HEK293 (cell line): ENCODE results near the gene RAB44.

Experiments
- CTCF ChIA-PET: fragments of 350-600 bp; formaldehyde crosslinking; extraction: SDS; loops from one replicate; lab custom pipeline; 2021; ENCODE audit warnings: antibody characterized with exemption; lab: Yijun Ruan, JAX
- POLR2A ChIA-PET: fragments of 300-600 bp; formaldehyde crosslinking; extraction: SDS; loops from one replicate; lab custom pipeline; 2020; ENCODE audit warnings: antibody characterized with exemption, inconsistent platforms; lab: Yijun Ruan, JAX
- H3K27ac ChIP-seq: fragments of 200-500 bp; sonication (Bioruptor generic); 2 replicates; pipeline ENCODE4 v1.5.1; 2014; ENCODE audit warnings: low read depth, low read length, control low read depth, inconsistent platforms; ENCODE audit errors: extremely low read depth
- H3K36me3 ChIP-seq, 2 experiments: fragments of 200-500 bp in 1 of 2; sonication (Bioruptor generic) in 1 of 2; 1 replicate in 1 of 2; 2 replicates in 1 of 2; pipeline ENCODE4 v1.5.1; 2014 to 2017; ENCODE audit warnings: inconsistent platforms in 2 of 2, low read length in 2 of 2; ENCODE audit not compliant: control insufficient read depth in 2 of 2, insufficient read depth in 1 of 2
- H3K4me1 ChIP-seq: fragments of 200-500 bp; sonication (Bioruptor generic); 2 replicates; pipeline ENCODE4 v1.5.1; 2014; ENCODE audit warnings: mild to moderate bottlenecking, low read length, inconsistent platforms; ENCODE audit not compliant: control insufficient read depth, insufficient read depth
- H3K4me3 ChIP-seq: 2 replicates; pipeline ENCODE4 v1.5.1; 2011; ENCODE audit warnings: low read depth, mild to moderate bottlenecking, control low read depth, low read length, moderate library complexity
- H3K9me3 ChIP-seq: fragments of 200-500 bp; sonication (Bioruptor generic); 2 replicates; pipeline ENCODE4 v1.5.1; 2014; ENCODE audit warnings: low read depth, low read length, inconsistent platforms; ENCODE audit not compliant: control insufficient read depth, insufficient read depth
- BCL11A ChIP-seq: fragments of 450-650 bp; formaldehyde crosslinking; IDR thresholded peaks from 2 replicates; pipeline ENCODE4 v1.5.1; 2016; ENCODE audit warnings: low read depth, missing biosample characterization, missing genetic modification characterization
- GLI4 ChIP-seq: fragments of 450-650 bp; formaldehyde crosslinking; IDR thresholded peaks from 2 replicates; pipeline ENCODE4 v1.5.1; 2016; ENCODE audit warnings: missing biosample characterization, missing genetic modification characterization
- GLIS2 ChIP-seq: fragments of 450-650 bp; formaldehyde crosslinking; IDR thresholded peaks from 2 replicates; pipeline ENCODE4 v1.5.1; 2016; ENCODE audit warnings: missing biosample characterization, missing genetic modification characterization
- HOXD13 ChIP-seq: sonication (generic); formaldehyde crosslinking; IDR thresholded peaks from 2 replicates; pipeline ENCODE4 v1.8.0; 2022; ENCODE audit warnings: missing genetic modification reagents, borderline replicate concordance
- KLF8 ChIP-seq: fragments of 450-650 bp; formaldehyde crosslinking; IDR thresholded peaks from 2 replicates; pipeline ENCODE4 v1.5.1; 2016; ENCODE audit warnings: missing biosample characterization, missing genetic modification characterization
- ZBTB1 ChIP-seq: fragments of 450-650 bp; formaldehyde crosslinking; IDR thresholded peaks from 2 replicates; pipeline ENCODE4 v1.5.1; 2016; ENCODE audit warnings: missing biosample characterization, missing genetic modification characterization
- ZFHX2 ChIP-seq: fragments of 450-650 bp; formaldehyde crosslinking; conservative IDR thresholded peaks from 2 replicates; pipeline ENCODE4 v1.5.1; 2016; ENCODE audit warnings: missing biosample characterization, missing genetic modification characterization
- ZNF114 ChIP-seq: fragments of 450-650 bp; formaldehyde crosslinking; IDR thresholded peaks from 2 replicates; pipeline ENCODE4 v1.5.0; 2017; ENCODE audit warnings: missing biosample characterization, missing genetic modification characterization
- ZNF121 ChIP-seq: fragments of 450-650 bp; formaldehyde crosslinking; IDR thresholded peaks from 2 replicates; pipeline ENCODE4 v1.5.1; 2016; ENCODE audit warnings: missing biosample characterization, missing genetic modification characterization
- ZNF2 ChIP-seq: fragments of 450-650 bp; formaldehyde crosslinking; IDR thresholded peaks from 2 replicates; pipeline ENCODE4 v1.5.1; 2016; ENCODE audit warnings: missing biosample characterization, missing genetic modification characterization
- ZNF24 ChIP-seq: fragments of 450-650 bp; formaldehyde crosslinking; IDR thresholded peaks from 2 replicates; pipeline ENCODE4 v1.5.1; 2016; ENCODE audit warnings: missing biosample characterization, missing genetic modification characterization
- ZNF311 ChIP-seq: fragments of 450-650 bp; formaldehyde crosslinking; IDR thresholded peaks from 2 replicates; pipeline ENCODE4 v1.5.1; 2017; ENCODE audit warnings: missing biosample characterization, missing genetic modification characterization, borderline replicate concordance
- ZNF426 ChIP-seq: fragments of 450-650 bp; formaldehyde crosslinking; IDR thresholded peaks from 2 replicates; pipeline ENCODE4 v1.5.1; 2017; ENCODE audit warnings: missing biosample characterization, missing genetic modification characterization, mild to moderate bottlenecking, inconsistent platforms, moderate library complexity
- ZNF600 ChIP-seq: fragments of 450-650 bp; formaldehyde crosslinking; IDR thresholded peaks from 2 replicates; pipeline ENCODE4 v1.5.1; 2016; ENCODE audit warnings: missing biosample characterization, missing genetic modification characterization
- ZNF747 ChIP-seq: fragments of 450-650 bp; formaldehyde crosslinking; IDR thresholded peaks from 2 replicates; pipeline ENCODE4 v1.5.1; 2016; ENCODE audit warnings: missing biosample characterization, missing genetic modification characterization
- ZNF777 ChIP-seq: fragments of 450-650 bp; formaldehyde crosslinking; IDR thresholded peaks from 2 replicates; pipeline ENCODE4 v1.5.1; 2017; ENCODE audit warnings: missing biosample characterization, missing genetic modification characterization, borderline replicate concordance
- ZNF785 ChIP-seq: fragments of 450-650 bp; formaldehyde crosslinking; IDR thresholded peaks from 2 replicates; pipeline ENCODE4 v1.5.1; 2016; ENCODE audit warnings: missing biosample characterization, missing genetic modification characterization
- ZSCAN16 ChIP-seq: fragments of 450-650 bp; formaldehyde crosslinking; IDR thresholded peaks from 2 replicates; pipeline ENCODE4 v1.5.1; 2016; ENCODE audit warnings: missing biosample characterization, missing genetic modification characterization
- ZSCAN23 ChIP-seq: fragments of 450-650 bp; formaldehyde crosslinking; IDR thresholded peaks from 2 replicates; pipeline ENCODE4 v1.5.1; 2016; ENCODE audit warnings: missing biosample characterization, missing genetic modification characterization
- TF ChIP-seq, protein P1 (sequence below): fragments of 450-650 bp; formaldehyde crosslinking; IDR thresholded peaks from 2 replicates; pipeline ENCODE4 v1.5.1; 2017; ENCODE audit warnings: missing biosample characterization, missing genetic modification characterization
- TF ChIP-seq, protein P2 (sequence below): fragments of 450-650 bp; formaldehyde crosslinking; IDR thresholded peaks from 2 replicates; pipeline ENCODE4 v1.5.1; 2017; ENCODE audit warnings: missing biosample characterization, missing genetic modification characterization
- TF ChIP-seq, protein P3 (sequence below): fragments of 450-650 bp; formaldehyde crosslinking; IDR thresholded peaks from 2 replicates; pipeline ENCODE4 v1.5.1; 2017; ENCODE audit warnings: missing biosample characterization, missing genetic modification characterization
- TF ChIP-seq, protein P4 (sequence below): fragments of 450-650 bp; formaldehyde crosslinking; IDR thresholded peaks from 2 replicates; pipeline ENCODE4 v1.5.1; 2016; ENCODE audit warnings: missing biosample characterization, missing genetic modification characterization

RAB44 gene

DNA sequence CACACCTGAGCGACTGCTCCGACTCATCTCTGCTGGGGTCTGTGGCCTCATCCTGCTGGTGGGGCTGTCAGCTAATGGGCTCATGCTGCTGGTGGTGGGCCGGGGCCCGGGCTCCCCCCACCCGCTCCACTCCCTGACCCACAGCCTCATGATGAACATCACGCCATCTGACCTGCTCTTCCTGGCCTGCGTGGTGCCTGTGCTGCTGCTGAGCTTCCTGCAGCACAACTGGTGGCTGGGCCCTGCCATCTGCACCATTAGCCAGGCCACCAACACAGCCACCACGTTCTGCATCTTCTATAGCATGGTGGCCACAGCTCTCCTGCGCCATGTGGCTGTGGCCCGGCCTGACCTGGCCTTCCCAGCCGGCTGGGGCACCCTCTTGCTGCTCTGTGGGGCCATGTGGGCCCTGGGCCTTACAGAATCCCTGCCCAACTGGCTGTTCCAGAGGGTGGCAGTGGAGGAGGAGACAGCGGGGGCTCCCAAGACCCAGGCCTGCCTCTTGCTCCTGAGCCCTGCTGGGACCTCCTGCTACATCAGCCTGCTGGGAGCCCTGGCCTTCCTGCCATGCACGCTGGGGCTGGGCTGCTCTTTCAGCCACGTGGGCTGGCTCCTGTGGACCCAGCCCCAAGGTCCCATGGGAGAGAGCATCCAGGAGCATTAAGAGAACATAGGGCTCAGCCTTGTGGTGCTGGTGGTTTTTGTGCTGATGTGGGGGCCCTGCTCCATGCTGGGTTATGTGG, 39.6 kb downstream of the RAB44 start (continued):
- TF ChIP-seq ZNF747 (tag by site-specific recombination) (no peak), ZFHX2 (tag by site-specific recombination) (no peak), ZNF600 (tag by site-specific recombination) (0 out of 2 replicates have a peak, but pooled peaks have one; percentile 56), ZSCAN16 (tag by site-specific recombination) (no peak), ZNF426 (tag by site-specific recombination) (no peak)
- TF ChIP-seq, protein P1, sequence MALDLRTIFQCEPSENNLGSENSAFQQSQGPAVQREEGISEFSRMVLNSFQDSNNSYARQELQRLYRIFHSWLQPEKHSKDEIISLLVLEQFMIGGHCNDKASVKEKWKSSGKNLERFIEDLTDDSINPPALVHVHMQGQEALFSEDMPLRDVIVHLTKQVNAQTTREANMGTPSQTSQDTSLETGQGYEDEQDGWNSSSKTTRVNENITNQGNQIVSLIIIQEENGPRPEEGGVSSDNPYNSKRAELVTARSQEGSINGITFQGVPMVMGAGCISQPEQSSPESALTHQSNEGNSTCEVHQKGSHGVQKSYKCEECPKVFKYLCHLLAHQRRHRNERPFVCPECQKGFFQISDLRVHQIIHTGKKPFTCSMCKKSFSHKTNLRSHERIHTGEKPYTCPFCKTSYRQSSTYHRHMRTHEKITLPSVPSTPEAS (tag by site-specific recombination) = no peak
- TF ChIP-seq, protein P2, sequence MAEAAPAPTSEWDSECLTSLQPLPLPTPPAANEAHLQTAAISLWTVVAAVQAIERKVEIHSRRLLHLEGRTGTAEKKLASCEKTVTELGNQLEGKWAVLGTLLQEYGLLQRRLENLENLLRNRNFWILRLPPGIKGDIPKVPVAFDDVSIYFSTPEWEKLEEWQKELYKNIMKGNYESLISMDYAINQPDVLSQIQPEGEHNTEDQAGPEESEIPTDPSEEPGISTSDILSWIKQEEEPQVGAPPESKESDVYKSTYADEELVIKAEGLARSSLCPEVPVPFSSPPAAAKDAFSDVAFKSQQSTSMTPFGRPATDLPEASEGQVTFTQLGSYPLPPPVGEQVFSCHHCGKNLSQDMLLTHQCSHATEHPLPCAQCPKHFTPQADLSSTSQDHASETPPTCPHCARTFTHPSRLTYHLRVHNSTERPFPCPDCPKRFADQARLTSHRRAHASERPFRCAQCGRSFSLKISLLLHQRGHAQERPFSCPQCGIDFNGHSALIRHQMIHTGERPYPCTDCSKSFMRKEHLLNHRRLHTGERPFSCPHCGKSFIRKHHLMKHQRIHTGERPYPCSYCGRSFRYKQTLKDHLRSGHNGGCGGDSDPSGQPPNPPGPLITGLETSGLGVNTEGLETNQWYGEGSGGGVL = no peak
- TF ChIP-seq, all 188 proteins: peak for 2

DNA sequence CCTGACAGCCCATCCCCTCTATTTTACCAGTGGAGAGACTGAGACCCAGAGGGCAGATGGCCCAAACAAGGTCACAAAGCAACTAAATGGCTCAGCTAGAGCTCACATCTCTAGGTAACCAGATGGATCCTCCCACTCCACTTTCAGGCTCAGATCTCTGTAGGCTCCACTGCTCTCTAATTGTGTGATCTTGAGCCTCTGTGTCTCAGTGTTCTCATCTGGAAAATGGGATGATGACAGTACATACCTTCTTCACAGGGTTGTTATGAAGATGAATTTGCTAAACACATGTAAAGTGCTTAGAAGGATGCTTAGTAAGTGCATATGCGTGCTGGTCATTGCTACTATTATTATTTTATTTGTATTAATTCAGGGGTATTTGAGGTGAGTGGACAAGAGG, 40.5 kb downstream of the RAB44 start:
- POLR2A ChIA-PET = no interaction called here
- H3K36me3 ChIP-seq = no peaks in the 10 kb centered on the region
- no peaks in the 10 kb centered on the region for H3K4me1 ChIP-seq
- H3K27ac ChIP-seq = no peak overlapping the region
- H3K4me3 ChIP-seq = no peak overlapping the region
- H3K9me3 ChIP-seq = no peaks in the 10 kb centered on the region
- CTCF ChIA-PET = interaction anchor here (0.6 to 1.4 kb wide), 2 partner anchors 21 to 110 kb away, joined by 3 to 5 read pairs; no protein-coding TSS in a partner anchor
- TF ChIP-seq ZNF24 (tag by site-specific recombination) = no peak
- TF ChIP-seq ZNF785 (tag by site-specific recombination) = no peak
- TF ChIP-seq BCL11A (tag by site-specific recombination) = no peak
- TF ChIP-seq GLI4 (tag by site-specific recombination) = no peak
- no peak for TF ChIP-seq HOXD13 (CRISPR knock-in tag)
- no peak for TF ChIP-seq ZNF747 (tag by site-specific recombination)
- TF ChIP-seq, protein P3, sequence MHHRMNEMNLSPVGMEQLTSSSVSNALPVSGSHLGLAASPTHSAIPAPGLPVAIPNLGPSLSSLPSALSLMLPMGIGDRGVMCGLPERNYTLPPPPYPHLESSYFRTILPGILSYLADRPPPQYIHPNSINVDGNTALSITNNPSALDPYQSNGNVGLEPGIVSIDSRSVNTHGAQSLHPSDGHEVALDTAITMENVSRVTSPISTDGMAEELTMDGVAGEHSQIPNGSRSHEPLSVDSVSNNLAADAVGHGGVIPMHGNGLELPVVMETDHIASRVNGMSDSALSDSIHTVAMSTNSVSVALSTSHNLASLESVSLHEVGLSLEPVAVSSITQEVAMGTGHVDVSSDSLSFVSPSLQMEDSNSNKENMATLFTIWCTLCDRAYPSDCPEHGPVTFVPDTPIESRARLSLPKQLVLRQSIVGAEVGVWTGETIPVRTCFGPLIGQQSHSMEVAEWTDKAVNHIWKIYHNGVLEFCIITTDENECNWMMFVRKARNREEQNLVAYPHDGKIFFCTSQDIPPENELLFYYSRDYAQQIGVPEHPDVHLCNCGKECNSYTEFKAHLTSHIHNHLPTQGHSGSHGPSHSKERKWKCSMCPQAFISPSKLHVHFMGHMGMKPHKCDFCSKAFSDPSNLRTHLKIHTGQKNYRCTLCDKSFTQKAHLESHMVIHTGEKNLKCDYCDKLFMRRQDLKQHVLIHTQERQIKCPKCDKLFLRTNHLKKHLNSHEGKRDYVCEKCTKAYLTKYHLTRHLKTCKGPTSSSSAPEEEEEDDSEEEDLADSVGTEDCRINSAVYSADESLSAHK = no peak
- TF ChIP-seq GLIS2 (tag by site-specific recombination) = no peak
- no peak for TF ChIP-seq KLF8
- no peak for TF ChIP-seq ZSCAN23 (tag by site-specific recombination)
- TF ChIP-seq ZNF114 (tag by site-specific recombination) = no peak
- TF ChIP-seq ZNF2 (tag by site-specific recombination) = no peak
- TF ChIP-seq, protein P4, sequence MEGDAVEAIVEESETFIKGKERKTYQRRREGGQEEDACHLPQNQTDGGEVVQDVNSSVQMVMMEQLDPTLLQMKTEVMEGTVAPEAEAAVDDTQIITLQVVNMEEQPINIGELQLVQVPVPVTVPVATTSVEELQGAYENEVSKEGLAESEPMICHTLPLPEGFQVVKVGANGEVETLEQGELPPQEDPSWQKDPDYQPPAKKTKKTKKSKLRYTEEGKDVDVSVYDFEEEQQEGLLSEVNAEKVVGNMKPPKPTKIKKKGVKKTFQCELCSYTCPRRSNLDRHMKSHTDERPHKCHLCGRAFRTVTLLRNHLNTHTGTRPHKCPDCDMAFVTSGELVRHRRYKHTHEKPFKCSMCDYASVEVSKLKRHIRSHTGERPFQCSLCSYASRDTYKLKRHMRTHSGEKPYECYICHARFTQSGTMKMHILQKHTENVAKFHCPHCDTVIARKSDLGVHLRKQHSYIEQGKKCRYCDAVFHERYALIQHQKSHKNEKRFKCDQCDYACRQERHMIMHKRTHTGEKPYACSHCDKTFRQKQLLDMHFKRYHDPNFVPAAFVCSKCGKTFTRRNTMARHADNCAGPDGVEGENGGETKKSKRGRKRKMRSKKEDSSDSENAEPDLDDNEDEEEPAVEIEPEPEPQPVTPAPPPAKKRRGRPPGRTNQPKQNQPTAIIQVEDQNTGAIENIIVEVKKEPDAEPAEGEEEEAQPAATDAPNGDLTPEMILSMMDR = no peak
- no peak for TF ChIP-seq ZNF311 (tag by site-specific recombination)
- no peak for TF ChIP-seq ZBTB1 (tag by site-specific recombination)
- TF ChIP-seq ZNF777 (tag by site-specific recombination) = no peak
- TF ChIP-seq ZNF121 (tag by site-specific recombination) = no peak
- TF ChIP-seq, all 188 proteins: peak for 0
